CD4-positive, alpha-beta T cell treated with Interleukin-1 beta for 1 hour (primary cell): Measurements from ENCODE around the gene EIF4H.
"Not testable (repeated sequence)": the region's sequence is repeated elsewhere in the genome, so short reads cannot be mapped to it uniquely, and the experiment has no call there.

Experiments used
- DNase-seq, 2 donors: peaks; one replicate each; pipeline ENCODE4 v3.0.0-alpha.2; 2020 to 2022

EIF4H gene

DNA sequence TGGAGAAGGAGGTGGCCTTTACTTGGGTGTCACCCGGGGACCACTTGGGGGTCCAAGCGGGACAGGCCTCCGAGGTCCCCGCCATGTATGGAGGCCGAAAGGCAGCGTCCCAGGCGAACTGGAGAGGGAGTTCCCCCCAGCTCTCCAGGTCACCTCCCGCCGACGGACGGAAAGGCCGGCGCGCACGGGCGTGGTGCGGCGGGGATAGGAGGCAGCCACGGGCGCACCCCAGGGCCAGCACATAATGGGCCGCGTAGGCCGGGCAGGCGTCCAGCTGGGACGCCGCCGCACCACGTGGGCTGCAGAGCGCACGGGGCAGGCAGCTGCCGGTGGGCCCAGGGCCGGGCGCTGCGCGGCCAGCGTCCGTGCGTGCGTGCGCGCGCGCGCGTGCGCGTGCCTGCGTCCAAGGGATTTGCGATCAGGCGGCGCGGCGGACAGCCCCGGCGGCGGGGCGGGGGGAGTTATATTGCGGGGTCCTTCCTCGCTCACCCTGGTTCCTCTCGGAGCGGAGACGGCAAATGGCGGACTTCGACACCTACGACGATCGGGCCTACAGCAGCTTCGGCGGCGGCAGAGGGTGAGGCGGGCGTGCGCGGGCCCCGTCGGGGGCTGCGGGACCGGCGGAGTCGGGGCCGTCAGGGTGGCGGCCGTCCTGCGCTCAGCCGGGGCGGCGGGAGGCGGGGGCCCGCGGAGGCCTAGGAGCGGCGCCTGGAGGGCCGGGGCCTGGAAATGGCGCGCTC, at the start of gene EIF4H:
EIF4H (plus strand) TSS at position 491 of the 740 bp plus-strand sequence; CDS start at position 519, 28 bp downstream.
- DNase-seq = peak; percentile 92 to 95

DNA sequence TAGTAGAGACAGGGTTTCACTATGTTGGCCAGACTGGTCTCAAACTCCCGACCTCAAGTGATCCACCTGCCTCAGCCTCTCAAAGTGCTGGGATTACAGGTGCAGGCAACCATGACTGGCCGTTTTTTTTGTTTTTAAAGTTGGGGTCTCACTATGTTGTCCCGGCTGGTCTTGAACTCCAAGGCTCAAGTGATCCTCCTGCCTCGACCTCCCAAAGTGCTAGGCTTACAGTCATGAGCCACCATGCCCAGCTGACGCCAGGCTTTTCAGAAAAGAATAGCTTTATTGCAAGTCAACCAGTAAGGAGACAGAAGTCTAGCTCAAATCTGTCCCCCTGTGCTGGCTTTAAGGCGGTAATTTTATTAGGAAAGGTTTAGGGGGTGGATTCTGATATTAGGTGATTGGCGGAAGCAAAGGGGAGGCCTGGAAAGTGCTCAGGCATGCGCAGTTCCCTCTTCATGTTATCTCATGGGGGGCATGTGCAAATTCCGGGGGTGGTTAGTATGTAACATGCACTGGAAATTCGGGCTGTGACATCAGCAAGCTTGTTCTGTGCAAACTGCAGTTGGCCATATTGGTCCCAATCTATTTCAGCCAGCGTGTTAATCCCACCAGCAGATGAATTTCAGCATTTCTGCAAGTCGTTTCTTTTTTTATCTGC, 47.8 kb upstream of the EIF4H start:
- DNase-seq = no peak

DNA sequence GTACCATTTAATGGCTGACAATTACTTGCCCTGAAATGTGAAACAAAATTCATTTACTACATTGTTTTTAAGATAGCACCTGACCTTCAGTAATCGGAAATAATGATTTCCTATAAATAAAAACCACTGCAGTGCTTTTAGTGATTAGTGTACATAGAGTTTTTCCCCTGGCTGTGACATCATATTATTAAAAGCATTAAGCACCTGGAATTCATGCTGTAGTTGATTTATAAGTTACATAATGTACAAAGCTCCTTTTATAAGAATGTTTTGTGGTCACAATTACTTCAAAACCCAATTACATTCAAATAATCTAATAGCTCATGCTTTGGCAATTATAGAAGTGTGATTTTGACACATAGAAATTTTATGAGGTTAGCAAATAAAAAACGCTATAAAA, 44.3 kb upstream of the EIF4H start:
- no peak for DNase-seq

DNA sequence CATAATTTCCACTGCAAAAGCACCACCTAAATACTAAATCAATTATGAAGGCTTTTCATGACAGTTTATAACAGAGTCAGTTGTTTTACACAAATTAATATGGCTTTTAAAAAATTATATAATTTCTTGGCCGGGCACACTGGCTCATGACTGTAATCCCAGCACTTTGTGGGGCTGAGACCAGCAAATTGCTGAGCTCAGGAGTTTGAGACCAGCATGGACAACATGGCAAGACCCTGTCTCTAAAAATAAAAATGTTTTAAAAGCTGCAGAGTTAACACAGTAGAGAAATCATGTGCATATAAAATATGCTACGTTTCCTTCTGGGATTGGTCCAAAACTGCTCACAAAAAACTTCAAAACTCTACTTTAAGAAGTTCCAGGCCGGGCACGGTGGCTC, 43.6 kb upstream of the EIF4H start:
- no peak for DNase-seq

DNA sequence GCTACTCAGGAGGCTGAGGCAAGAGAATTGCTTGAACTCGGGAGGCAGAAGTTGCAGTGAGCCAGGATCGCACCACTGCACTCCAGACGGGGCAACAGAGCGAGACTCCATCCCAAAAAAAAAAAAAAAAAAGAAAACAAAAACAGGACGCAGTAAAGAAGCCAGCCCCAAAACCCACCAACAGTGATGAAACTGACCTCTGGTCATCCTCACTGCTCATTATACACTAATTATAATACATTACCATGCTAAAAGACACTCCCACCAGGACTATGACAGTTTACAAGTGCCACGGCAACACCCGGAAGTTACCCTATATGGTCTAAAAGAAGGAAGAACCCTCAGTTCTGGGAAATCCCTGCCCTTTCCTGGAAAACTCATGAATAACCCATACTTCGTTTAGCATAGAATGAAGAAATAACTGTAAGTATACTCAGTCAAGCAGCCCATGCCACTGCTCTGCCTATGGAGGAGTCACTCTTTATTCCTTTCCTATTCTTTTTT, 40.0 kb upstream of the EIF4H start:
- peak in 1 of 2 donors; percentile 7 for DNase-seq

DNA sequence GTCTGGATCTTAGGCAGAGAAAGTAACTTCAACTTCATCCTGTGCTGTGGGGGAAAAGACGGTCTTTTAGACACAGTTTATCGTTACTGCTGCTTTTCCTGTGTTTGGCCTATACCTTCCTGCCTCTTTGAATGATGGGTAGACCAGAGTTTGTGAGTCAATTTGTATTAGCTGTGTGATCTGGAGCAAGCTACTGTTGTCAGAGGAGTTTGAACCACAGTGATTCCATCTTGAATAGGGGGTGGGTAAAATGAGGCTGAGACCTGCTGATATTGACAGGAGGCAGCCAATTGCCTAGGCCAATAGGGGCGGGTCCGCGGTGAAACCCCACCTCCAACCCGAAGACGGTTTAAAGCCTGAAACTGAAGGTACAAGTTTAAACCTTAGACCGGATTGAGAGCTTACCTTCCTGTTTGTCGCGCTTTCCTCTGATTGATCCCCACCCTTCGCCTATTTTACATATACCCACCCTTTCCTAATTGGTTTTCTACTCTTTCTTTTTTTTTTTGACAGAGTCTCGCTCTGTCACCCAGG, 35.8 kb upstream of the EIF4H start:
- peak in 1 of 2 donors; percentile 31 for DNase-seq

DNA sequence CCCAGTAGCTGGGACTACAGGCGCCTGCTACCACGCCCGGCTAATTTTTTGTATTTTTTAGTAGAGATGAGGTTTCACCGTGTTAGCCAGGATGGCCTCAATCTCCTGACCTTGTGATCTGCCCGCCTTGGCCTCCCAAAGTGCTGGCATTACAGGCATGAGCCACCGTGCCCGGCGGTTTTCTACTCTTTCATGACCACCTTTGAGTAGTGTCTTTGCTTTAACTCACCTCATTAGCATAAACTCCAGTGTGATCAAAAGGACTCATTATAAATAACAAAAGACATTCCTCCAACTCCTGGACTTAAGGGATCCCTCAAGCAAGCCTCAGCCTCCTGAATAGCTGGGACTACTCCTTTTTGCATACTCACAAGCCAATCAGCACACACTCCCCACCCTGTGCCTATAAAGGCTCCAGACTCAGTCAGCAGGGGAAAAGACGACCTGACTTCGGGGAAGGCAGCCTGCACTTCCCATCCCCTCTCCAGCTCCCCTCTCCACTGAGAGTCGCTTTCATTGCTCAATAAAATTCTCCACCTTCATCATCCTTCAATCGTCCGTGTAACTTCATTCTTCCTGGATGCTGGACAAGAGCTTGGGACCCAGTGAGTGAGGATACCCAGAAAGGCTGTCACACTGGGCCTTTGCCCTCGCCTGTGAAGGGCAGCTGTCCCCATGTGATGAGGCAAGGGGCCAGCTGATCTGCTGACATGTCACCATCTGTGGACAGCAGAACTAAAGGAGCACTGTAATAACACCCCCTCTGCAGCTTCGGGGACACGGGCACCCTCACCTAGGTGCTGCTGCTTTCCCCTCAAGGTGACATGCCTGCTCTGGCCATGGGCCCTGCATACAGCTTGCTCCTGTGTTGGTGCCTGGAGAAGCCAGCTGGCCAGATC, 35.0 kb upstream of the EIF4H start:
- no peak for DNase-seq

DNA sequence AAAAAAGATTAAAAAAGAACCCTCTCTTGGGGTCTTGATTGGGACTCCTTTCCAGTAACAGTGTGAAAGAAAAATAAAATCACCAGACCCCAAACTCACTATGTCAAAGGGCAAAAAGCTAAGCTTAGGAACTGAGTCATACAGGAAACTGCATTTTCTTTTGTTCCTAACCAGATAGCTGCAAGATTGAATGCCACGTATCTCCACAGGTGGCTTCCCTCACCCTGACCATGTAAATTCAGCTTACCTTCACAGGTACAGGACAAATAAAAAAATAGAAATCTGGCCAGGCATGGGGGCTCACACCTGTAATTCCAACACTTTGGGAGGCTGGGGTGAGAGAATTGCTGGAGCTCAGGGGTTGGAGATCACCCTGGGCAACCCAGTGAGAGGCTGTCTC, 32.5 kb upstream of the EIF4H start:
- DNase-seq = no peak

DNA sequence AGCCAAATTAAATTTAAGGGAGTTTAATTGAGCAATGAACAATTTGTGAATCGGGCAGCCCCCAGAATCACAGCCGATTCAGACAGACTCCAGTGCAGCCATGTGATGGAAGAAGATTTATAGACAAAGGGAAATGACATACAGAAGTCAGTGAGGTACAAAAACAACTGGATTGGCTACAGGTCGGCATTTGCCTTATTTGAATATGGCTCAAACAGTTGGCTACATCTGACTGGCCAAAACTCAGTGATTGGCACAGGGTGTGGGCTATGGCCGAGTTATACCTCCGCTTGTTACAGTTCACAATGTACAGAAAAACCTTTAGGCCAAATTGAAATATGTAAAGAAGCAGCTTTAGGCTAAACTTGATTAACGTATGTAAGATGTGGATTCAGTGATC, 30.8 kb upstream of the EIF4H start:
- no peak for DNase-seq

DNA sequence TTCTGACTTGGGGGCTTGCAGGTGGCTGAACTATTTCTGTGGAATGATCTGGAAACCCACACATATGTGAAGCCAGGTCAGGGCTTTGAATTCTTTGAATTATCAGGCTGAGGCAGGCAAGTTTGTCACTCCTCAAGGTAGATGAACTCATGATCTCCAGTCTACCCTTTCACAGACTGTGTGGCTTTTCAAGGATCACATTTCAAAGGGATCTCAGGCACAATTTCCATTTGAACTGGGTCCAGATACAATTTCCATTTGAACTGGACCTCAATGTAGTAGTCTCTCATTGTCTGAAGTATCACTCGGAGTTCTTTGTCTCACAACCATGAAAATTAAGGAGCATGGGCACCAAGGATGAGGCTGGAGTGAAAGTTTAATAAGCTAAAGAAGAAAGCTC, 25.7 kb upstream of the EIF4H start:
- DNase-seq = no peak

DNA sequence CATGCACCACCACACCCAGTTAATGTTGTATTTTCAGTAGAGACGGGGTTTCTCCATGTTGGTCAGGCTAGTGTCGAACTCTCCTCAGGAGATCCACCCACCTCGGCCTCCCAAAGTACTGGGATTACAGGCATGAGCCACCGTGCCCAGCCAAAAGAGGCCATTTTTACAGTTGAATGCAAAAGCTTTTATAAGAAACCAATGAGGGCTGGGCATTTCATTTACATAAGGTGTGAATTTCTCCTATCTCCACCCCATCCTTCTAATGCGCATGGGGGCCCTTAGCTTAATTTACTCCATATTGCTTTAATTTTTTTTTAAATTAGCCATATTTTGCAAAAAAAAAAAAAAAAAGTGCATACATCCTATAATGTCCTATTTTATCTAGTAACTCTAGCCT, 25.1 kb upstream of the EIF4H start:
- no peak for DNase-seq

DNA sequence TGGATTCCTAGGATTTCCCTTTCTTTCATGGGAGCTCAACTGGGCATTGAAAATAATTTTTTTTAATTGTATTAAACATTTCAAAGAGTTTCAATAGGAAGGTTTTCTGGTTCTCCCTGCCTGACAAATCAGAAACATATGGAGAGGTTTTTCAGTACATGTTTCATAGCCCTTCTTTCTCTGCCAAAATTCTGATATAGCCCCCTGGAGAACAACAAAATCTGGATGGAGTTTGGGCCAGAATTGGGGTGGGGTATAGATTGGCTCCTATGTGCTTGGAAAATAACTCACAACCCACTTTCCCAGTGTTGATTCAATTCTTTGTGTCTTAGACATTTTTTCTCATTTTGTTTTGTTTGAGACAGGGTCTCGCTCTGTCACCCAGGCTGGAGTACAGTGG, 24.6 kb upstream of the EIF4H start:
- DNase-seq = no peak

DNA sequence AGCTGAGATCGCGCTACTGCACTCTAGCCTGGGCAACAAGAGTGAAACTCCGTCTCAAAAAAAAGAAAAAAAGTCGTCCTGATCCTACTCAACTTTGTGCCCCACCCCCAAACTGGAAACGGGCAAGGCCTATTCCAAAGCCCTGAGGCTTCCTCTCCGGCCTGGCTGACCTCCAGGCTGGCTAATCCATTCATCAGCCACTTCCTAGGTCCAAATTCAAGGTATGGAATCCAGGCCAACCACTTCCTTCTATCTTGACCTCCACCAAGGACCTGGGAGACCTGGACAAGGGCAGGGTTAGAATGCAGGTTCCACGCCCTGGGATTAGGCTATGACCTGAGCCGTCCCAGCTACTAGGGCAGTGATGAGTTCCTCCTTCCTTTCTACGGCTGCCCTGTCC, 20.4 kb upstream of the EIF4H start:
- no peak for DNase-seq

DNA sequence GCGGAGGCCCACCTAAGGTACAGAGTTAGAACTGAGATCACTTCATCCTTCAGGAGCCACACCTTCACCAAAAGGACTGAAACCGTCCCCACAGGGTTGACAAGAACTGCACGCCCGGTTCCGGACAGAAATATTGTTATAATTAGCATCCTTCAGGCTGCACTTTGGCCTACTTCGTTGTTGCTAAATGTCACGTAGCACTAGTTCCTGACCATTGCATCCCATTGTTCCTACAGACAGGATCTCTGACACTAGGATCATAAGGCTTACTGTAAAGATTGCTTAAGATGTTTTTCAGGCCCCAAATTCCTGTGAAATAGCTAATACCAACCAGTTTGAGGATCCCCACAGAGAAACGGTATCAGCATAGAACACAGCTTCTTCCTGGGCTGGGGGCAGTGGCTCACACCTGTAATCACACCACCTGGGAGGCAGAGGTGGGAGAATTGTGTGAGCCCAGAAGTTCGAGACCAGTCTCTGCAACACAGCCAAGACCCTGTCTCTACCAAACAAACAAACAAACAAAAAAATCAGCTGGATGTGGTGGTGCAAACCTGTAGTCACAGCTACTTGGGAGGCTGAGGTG, 18.3 kb upstream of the EIF4H start:
- DNase-seq = no peak

DNA sequence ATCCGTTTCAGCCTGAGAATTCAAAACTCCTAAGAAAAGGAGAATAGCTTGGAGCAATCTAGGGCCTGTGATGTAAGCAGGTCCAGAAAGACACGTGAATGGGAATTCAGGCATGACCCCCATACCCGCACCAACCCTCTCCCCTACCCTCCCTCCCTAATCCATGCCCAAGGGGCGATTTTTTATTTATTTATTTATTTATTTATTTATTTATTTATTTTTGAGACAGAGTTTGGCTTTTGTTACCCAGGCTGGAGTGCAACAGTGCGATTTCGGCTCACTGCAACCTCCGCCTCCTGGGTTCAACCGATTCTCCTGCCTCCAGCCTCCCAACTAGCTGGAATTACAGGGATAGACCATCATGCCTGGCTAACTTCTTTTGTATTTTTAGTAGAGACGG, 16.6 kb upstream of the EIF4H start:
- no peak for DNase-seq

DNA sequence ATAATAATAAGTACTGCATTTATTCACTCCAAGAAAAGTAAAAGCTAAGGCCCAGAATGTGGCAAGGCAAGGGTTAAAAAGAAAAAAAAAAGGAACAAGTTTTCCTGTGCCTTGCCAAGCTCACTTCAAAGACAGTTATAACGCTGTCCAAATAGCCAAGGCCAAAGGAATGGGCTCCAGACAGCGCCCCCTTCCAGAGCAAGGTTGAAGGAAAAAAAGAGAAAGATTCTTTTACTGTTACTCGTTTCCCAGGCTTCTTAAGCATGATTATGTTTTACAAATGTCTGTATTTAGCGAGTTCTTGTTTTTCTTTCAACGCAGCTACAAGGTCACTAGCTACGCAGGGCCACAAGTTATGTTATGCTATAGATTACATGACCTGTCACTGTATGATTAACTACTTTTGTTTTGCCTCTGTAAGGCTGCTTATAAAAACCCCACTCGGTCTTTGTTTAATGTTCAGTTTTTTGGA, 9.1 kb upstream of the EIF4H start:
- no peak for DNase-seq

DNA sequence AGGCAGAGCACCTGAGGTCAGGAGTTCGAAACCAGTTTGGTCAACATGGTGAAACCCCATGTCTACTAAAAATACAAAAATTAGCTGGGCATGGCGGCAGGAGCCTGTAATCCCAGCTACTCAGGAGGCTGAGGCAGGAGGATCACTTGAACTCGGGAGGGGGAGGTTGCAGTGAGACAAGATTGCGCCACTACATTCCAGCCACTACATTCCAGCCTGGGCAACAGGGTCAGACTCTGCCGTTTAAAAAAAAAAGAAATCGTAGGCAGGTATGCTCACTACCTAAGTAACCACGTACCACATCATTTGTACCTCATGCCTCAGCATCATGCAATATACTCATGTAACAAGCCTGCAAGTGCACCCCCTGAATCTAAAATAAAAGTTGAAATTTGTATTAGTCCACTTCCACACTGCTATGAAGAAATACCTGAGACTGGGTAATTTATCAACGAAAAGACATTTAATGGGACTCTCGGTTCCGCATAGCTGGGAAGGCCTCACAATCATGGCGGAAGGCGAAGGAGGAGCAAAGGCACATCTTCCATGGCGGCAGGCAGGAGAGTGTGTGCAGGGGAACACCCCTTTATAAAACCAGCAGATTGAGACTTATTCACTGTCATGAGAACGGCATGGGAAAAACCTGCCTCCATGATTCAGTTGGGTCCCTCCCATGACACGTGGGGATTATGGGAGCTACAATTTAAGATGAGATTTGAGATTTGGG, 8.1 kb upstream of the EIF4H start:
- no peak for DNase-seq

DNA sequence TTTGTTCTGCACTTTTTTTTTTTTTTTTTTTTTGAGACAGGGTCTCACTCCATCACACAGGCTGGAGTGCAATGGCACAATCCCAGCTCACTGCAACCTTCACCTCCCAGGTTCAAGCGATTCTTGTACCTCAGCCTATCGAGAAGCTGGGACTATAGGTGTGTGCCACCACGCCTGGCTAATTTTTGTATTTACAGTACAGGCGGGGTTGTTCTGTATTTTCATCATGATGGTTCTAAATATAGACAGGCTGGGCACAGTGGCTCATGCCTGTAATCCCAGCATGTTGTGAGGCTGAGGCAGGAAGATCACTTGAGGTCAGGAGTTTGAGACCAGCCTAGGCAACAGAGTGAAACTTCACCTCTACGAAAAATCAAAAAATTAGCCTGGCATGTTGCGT, 6.8 kb upstream of the EIF4H start:
- DNase-seq = not testable (repeated sequence)

DNA sequence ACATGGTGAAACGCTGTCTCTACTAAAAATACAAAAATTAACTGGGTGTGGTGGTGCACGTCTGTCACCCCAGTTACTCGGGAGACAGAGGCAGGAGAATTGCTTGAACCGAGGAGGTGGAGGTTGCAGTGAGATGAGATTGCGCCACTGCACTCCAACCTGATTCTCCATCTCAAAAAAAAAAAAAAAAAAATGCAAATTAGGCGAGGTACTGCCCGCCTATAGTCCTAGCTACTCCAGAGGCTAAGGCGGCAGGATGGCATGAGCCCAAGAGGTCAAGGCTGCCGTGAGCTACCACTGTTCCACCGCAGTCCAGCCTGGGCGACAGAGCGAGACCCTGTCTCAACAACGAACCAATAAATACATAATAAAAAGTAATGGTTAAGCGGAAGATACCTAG, 1.1 kb upstream of the EIF4H start:
- no peak for DNase-seq

DNA sequence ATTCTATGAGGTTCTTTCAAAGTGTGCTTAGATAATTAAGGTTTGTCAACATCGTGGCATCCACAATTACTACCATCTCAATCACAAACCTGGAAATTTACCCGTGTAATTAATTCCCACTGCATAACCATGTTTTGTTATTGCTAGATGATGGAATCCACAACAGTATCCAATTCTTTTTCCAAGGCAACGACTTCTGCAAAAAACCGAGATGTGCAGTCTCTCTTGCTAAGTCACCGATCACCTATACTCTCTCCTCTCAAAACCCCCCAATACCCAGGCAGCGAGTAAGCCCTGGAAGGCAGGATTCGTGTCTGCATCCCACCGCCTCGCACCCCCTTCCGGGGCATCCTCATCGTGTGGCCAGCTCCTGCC, 678 bp upstream of the EIF4H start:
- DNase-seq = no peak

DNA sequence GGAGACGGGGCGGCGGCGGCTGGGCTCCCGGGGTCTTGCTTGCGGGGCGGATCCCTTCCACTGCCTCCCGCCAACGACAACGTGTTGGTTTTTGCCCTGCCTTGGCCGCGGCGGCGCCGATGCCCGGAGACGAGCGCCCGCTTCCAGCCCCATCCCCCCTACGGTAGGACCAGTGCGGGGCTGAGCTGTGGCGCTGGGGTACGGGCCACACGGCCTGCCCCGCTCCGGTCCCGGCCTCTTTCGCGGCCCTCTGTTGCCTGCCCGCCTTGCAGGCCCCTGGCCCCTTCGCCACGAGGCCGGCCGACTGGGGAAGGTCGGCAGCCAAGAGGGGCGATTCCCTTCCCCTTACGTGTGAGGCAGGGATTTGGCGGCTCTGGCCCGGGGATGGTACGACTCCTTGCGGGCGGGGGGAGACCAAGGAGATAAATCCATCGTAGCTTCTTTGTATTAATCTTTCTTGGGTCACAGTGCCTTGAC, 488 bp downstream of the EIF4H start:
- peak; percentile 34 to 40 for DNase-seq

DNA sequence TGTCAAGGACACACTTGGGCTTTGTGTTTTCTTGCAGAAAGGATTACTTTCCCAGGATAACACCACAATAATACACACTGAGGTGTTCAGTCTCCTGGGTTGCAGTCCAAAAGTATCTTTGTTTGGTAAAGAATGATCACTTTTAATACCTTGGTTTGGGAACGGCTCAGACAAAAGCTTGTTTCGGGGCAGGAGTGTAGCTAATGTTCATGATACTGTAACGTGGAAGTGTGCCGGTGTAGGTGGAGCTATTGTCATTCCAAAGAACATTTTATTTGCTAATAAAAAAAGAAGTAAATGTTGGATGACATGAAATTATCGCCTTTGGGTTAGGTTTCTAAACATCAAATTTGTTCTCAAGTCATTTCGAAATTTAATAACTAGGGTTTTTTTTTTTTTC, 1.2 kb downstream of the EIF4H start:
- DNase-seq = no peak
